ENCODE results near the gene C3orf85.
"Not testable (repeated sequence)": the region's sequence is repeated elsewhere in the genome, so short reads cannot be mapped to it uniquely, and the experiment has no call there.

The C3orf85 gene, protein sequence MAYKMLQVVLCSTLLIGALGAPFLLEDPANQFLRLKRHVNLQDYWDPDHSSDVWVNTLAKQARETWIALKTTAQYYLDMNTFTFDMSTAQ

GRCh38 chr3:109136523-109136922, at the start of gene C3orf85:
Gene C3orf85 (plus strand): TSS chr3:109136719. CDS start chr3:109136848, 129 bp downstream.
- no peak for DNase-seq

- no peak for DNase-seq
Observed at GRCh38 chr3:109089265-109089664, 47.3 kb upstream of the C3orf85 start.

DNA sequence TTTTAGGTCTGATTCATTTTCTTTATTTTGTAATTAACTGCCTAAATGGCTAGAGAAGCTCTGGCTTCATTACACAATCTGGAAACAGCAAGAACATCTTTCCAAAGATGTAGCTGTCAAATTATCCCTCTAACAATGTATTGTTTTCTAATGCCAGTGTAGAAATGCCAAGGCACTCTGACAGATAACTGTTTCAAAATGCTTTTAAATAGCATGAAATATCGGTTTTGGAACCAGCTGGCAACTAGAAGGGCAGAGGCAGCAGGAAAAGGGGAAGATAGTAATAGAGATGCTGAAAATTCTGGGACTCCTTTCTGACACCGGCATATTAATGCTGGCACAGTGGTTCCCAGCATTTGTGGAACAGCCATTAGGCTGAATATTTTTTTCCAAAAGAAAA, 44.7 kb upstream of the C3orf85 start:
- DNase-seq = no peak

DNA sequence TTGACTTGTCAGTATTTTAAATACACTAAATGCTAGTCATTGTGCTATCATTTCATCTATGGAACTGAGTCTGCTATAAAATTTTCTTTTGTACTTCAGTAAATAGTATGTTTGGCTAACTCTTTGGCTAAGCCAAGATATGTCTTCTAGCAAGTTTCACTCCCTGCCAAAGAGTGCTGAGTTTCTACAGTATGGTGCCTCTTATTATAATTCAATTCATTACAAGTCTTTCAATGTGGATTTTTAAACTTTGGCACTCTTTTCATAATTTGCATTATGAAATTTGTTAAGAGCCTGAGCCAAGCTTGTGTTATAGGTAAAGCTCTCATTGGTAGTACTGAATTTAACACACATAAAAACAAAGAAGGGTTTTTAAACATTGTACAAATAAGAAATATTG, 43.0 kb upstream of the C3orf85 start:
- no peak for DNase-seq

DNA sequence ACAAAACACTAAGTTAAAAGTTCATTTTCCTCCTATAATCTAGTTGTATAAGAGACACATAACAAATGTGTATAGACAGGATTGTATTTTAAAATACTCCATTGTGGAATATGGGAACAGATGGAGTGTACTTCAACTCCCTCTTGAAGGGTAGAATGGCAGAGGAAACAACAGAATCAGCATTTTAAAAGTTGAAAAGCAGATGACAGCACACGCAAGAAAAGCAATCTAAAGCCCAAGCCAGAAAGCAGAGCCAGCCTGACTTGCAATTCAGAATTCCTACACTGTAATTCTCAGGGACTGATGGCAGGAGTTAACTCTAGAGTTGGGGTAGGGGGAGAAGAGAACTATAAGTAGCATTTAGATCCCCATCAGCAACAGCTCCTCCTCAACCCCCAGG, 41.4 kb upstream of the C3orf85 start:
- no peak for DNase-seq

DNA sequence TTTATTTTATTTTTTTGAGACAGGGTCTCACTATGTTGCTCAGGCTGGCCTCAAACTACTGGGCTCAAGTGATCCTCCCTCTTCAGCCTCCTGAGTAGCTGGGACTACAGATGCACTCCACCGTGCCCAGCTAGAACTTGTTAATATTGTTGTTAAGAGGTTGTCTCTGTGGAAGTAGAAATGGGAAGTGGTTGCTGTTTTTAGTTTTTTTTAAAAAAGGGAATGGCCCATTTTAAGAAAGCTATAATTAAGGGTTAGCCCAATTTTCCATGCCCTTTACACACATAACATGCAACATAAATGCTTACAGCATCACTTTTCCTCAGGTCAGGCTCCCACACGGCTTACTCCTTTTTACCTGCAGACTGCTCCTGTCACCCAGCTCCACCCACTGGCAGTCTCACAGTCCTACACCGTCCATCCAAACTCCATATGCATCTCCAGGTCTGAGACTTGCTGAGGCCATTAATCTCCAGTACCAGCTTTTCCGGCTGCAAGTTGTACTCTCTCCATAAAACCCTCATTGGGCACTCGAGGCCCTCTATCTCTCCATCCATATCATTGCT, 38.4 kb upstream of the C3orf85 start:
- no peak for DNase-seq

DNA sequence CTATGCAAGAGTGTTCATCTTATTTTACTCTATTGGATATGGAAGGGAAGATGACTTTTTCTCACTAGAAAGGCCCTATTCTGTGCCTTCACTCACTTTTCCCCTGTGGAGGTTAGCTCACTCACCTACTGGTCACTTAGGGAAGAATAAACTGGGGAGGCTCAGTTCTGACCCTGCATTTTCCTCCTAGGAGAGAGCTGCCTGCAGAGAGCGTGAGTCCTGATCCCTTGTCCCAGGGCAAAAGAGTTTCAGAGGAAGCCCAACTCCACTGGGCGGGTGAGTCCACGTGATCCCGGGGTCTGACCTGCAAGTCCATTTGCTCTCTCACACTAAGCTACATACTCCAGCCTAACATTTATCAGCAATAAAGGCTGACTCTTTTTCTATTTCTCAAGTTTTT, 26.9 kb upstream of the C3orf85 start:
- no peak for DNase-seq

DNA sequence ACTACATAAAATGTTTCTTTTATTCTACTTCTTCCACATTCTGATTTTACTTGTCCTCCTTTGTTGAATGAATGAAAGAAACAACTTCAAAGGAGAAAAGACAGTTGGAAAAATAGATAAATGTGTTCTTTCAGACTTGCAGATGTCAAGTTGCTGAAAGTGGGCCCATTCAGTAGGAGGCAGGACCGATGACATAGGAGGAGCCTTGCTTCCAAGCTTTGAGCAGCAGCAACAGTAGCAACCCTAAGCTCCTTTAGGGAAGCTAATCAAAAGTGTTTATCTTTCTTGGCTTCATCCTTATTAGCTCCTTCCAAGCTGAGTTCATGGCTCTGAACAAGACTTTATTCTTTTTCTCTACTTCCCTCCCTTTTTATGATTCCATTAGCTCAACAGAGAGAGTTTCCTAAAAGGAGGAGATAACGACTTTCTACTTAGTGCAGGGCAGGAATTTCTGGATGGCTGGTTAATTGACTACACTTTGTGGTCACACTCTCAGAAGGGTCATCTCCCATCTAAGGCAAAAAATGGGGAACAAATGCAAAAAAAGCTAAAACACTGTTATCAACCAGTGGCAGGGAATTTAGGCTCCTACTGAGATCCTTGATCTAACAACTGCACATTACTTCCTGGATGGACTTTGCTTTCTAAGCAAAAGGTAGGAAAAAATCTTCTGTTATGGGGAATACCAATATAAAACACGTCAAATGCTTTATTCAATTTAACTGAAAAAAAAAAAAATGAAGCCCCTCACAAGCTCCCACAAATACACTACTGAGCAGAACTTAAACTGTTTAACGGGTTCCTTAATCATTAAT, 23.4 kb upstream of the C3orf85 start:
- no peak for DNase-seq

DNA sequence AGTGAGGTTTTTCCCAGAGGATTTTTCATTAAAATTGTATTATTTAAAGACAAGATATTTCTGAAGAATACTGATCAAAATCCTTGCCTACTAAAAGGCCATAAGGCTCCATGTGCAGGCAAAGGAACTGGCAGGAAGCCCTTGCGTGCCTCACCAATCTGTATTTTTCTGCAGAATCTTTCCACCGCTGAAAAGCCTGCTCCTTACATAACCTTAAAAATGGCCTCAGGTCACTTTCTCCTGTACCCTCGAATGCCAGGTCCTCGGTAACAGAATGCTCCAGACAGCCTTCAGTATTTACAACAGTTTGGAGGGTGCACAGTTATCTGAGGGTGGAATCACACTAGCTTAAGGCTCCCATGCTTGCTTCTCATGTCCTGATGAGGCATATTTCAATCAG, 21.8 kb upstream of the C3orf85 start:
- no peak for DNase-seq

DNA sequence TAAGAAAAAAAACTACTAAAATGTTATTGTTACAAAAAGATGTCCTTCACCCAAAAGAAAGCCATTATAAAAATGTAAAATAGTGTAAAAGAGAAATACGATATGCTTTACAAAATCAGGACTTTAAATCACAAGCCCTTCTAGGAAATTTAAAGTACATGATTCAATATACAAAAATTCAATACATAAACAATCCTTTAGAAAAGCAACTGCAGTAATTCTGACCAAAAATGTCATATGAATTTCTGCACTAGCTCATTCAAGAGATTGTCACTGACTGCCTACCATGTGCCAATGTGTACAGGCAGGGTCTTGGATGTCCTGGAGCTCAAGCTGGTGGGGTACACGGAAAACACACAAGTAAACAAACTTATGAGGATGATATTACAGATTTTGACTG, 21.1 kb upstream of the C3orf85 start:
- DNase-seq = no peak

DNA sequence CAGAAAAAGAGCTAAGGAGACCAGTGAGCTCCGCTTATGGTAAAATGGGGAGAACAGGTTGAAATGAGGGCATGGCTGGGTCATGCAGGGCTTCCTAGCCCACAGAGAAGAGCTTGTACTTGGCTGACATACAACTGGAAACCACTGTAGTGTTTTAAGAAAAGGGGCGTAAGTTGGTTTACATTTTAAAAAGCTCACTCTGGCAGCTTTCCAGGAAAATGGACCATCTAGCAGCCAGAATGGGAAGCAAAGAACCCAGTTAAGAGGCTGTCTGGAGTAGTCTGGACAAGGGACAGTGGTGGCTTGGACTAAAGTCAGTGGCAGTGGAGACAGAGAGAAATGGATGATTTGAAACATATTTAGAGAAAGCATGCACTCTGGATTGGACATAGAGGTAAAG, 20.5 kb upstream of the C3orf85 start:
- no peak for DNase-seq

- DNase-seq = no peak
Observed at GRCh38 chr3:109117939-109118338, 18.6 kb upstream of the C3orf85 start, which contains the start of gene MORC1. Gene MORC1 (minus strand): TSS chr3:109118134. CDS start chr3:109118059, 75 bp downstream.

DNA sequence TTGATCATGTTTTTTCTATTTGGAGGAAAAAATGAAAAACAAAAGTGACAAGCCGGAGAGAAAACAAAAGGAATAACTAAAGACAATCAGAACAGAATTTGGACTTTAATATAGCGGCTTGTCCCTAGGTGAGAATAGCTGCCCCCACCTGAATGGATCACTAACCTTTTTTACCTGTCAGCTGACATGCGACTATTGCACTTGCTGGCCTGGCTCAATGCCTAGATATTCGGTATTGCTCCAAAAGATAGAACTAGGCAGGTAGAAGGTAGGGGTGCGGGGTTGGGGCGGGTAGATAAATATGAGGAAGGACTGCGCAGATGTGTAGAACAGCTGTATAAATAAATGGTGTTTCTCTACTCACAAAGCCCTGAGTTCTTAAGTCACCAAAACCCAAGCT, 17.9 kb upstream of the C3orf85 start:
- DNase-seq = no peak

GRCh38 chr3:109122690-109123089, 13.8 kb upstream of the C3orf85 start:
- no peak for DNase-seq

- DNase-seq = no peak
Observed at GRCh38 chr3:109125902-109126301, 10.6 kb upstream of the C3orf85 start.

DNA sequence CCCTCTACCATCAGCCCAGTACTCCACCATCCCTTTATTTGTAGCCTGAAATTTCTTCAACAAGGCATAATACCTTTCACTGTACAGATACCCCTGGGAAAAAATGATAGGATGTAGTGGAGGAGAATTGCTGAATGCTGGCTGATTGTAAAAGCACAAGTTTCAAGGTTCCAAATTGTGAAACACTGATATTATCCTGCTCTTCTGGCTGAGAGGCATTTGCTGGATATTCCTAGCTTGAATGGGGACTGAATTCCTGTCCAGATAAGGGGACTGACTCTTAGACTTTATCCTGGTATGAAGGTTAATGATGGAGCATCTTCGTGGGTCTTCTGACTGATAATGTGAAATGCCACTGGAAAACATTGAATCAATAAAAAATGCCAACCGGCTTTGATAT, 9.0 kb upstream of the C3orf85 start:
- no peak for DNase-seq

DNA sequence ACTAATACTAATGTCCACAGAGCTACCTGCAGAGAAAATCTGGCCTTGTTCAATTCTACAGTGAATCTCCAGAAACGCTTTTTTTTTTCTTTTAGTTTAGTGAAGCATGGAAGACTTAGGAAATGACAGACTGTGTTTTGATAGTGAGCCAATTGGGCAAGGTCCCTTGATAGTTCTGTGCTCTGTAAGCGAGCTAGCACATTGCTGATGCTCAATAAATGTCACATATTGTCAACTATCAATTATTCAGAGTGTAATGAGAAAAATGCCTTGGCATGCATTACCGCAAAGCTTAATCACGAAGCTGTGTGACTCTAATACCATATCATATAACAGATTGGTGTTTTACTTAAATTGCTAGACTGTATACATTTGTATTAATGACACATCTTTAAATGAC, 5.2 kb upstream of the C3orf85 start:
- no peak for DNase-seq

- no peak for DNase-seq
Observed at GRCh38 chr3:109132801-109133473, 3.6 kb upstream of the C3orf85 start.

DNA sequence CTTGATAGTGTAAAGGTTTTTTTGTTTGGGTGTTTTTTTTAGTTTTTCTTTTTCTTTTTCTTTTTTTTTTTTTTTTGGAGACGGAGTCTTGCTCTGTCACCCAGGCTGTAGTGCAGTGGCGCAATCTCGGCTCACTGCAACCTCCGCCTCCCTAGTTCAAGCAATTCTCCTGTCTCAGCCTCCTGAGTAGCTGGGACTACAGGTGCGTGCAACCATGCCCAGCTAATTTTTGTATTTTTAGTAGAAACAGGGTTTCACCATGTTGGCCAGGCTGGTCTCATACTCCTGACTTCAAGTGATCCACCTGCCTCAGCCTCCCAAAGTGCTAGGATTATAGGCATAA, 3.1 kb upstream of the C3orf85 start:
- DNase-seq = not testable (repeated sequence)

DNA sequence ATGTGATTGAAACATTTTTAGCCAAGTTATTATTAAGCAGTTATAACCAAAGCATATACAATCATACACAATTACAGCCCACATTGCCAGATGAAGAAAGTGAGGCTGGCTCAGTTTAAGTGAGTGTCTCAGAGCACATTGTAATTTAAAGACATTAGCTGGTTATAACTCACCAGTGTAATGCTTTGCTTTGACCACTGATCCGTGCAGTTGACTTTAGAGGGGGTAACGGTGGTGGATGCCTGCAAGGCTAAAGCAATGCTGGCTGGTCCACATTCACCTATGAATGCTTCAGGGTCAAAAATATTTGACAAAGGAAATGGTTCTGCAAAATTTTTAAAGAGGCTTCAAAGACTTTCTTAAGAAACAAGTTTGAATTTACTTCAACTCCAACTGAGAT, 1.2 kb downstream of the C3orf85 start:
- no peak for DNase-seq

DNA sequence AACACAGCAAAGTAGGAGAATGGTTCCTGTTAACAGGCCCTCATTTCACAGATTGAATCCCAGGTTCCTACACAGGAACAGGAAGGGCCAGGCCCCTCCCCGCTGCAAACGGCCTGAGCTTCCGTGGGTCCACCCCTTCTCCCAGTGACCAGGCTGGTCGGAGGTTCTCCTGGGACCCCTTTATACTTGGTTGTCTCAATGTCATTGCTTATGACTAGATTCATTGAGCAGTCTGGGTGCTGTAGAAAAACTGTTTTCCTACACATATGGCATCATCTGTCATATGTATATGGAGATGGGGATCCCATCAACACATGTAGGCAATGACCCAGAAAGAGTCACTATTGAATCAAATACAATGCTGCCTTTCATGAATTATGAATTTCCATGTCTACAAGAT, 3.8 kb downstream of the C3orf85 start:
- DNase-seq = no peak

DNA sequence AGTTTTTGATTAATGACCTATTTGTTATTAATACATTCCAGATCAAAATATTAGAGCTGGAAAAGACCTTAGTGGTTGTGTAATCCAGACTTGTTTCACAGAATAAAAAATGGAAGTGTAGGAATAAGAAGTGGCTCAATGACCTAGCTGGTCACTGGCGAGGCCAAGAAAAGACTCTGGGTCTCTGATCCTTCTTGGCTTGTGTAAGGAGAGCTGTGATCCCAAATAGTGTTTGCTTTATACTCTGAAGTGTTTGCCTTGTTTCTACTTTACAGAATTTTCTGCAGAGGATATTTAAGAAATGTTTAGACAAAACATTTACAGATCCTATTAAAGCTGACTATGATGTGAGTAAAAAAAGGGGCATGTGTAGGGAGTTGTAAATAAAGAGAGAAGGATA, 7.1 kb downstream of the C3orf85 start:
- no peak for DNase-seq

DNA sequence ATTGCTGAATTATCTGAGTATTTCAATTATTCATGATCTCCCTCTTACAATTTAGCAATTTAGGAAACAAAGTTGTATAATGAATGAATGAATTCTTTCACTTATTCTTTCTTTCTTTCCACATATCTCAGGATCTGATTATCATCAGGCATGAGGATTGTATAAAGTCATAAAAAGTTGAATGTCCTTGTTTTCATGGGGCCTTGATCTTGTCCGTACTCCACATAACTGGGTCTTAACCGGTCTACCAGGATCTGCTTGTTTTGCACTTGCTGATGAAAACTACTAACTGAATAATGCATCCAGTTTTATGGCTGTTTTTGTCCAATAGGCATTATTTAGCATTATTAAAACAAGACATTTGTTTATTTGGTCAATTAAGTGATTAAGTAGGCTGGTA, 12.6 kb downstream of the C3orf85 start:
- no peak for DNase-seq

All from amygdala (tissue), 56 donors.